Neural crest cell (in vitro differentiated cells): ENCODE data around the gene RBPMS2. TPM values are rescaled to one million over a fixed set of nuclear protein-coding genes. Genes with fewer than 3 reads are reported as not detected.
A peak's percentile ranks its signal among the peaks of the same experiment; 100 is the strongest.

Experiments
- DNase-seq: peaks from one replicate; pipeline ENCODE4 v3.0.0; 2021; ENCODE audit warnings: low read depth, mixed read lengths, low spot score
- H3K27ac Mint-ChIP-seq: one replicate; pipeline ENCODE4 v1.8.0; 2021; ENCODE audit warnings: mild to moderate bottlenecking, mixed read lengths; ENCODE audit not compliant: unreplicated experiment
- H3K27me3 Mint-ChIP-seq: 2 replicates; pipeline ENCODE4 v1.8.0; 2021; ENCODE audit warnings: low read depth, mild to moderate bottlenecking, mixed read lengths
- H3K36me3 Mint-ChIP-seq: 2 replicates; pipeline ENCODE4 v1.8.0; 2021; ENCODE audit warnings: low read depth, mild to moderate bottlenecking, mixed read lengths
- H3K4me1 Mint-ChIP-seq: 2 replicates; pipeline ENCODE4 v1.8.0; 2021; ENCODE audit warnings: mixed read lengths
- H3K4me3 Mint-ChIP-seq: one replicate; pipeline ENCODE4 v1.8.0; 2021; ENCODE audit warnings: mild to moderate bottlenecking, mixed read lengths
- H3K9me3 Mint-ChIP-seq: 2 replicates; pipeline ENCODE4 v1.8.0; 2021; ENCODE audit warnings: mixed read lengths
- CTCF ChIP-seq: fragments of 200-600 bp; sonication (generic); conservative IDR thresholded peaks from 2 replicates; pipeline ENCODE4 v1.5.0; 2021; ENCODE audit warnings: antibody characterized with exemption, mild to moderate bottlenecking
- total RNA-seq: library from RNA; stranded (reverse); gene quantifications from 2 replicates; pipeline ENCODE4 v1.2.1, GENCODE V29; 2021

The RBPMS2 gene
- total RNA-seq, 1 donor from 2014 or later = 40.3 TPM

- H3K27ac Mint-ChIP-seq = peak overlapping the region; percentile 28
- H3K4me3 Mint-ChIP-seq = peak overlapping the region; percentile 1
- no peak for DNase-seq
- no peaks in the 10 kb centered on the region for H3K27me3 Mint-ChIP-seq
- H3K4me1 Mint-ChIP-seq = no peaks in the 10 kb centered on the region
- no peaks in the 10 kb centered on the region for H3K9me3 Mint-ChIP-seq
- H3K36me3 Mint-ChIP-seq = peaks cover 7% of the 10 kb centered on the region
- TF ChIP-seq CTCF = no peak
These were observed 64.5 kb downstream of the RBPMS2 start for GRCh38 chr15:64710676-64711428.

- no peaks in the 10 kb centered on the region for H3K27me3 Mint-ChIP-seq
- no peaks in the 10 kb centered on the region for H3K9me3 Mint-ChIP-seq
- DNase-seq = no peak
- peak overlapping the region; percentile 69 for H3K4me3 Mint-ChIP-seq
- H3K4me1 Mint-ChIP-seq = peaks cover 20% of the 10 kb centered on the region
- H3K27ac Mint-ChIP-seq = no peak overlapping the region
- peaks cover 6% of the 10 kb centered on the region for H3K36me3 Mint-ChIP-seq
- no peak for TF ChIP-seq CTCF
These were observed 69.1 kb downstream of the RBPMS2 start for GRCh38 chr15:64706011-64706911.

- Mint-ChIP-seq H3K27ac (no peak overlapping the region), H3K27me3 (no peaks in the 10 kb centered on the region), H3K4me1 (peaks cover 33% of the 10 kb centered on the region), H3K9me3 (no peaks in the 10 kb centered on the region), H3K4me3 (peak overlapping the region; percentile 20), H3K36me3 (peaks cover 6% of the 10 kb centered on the region)
- DNase-seq = no peak
- TF ChIP-seq CTCF = no peak
These were observed 70.4 kb downstream of the RBPMS2 start for GRCh38 chr15:64705006-64705405.

- Mint-ChIP-seq H3K27me3 (no peaks in the 10 kb centered on the region), H3K4me3 (peak overlapping the region; percentile 86)
These were observed 71.8 kb downstream of the RBPMS2 start for GRCh38 chr15:64703632-64703959.

More at GRCh38 chr15:64703632-64703959, 71.8 kb downstream of the RBPMS2 start:
- no peak for DNase-seq
- Mint-ChIP-seq H3K9me3 (no peaks in the 10 kb centered on the region), H3K4me1 (peaks cover 47% of the 10 kb centered on the region), H3K27ac (peak overlapping the region; percentile 73), H3K36me3 (peaks cover 6% of the 10 kb centered on the region)
- TF ChIP-seq CTCF = no peak
